Gastrocnemius medialis (tissue), 4 donors: ENCODE measurements around the gene AGAP1. TPM values are rescaled to one million over a fixed set of nuclear protein-coding genes. Genes with fewer than 3 reads are reported as not detected.

ENCODE experiments used
- ATAC-seq, 2 donors: fragments of 150-250 bp; one replicate each; pipeline ENCODE4 v1.9.1; 2016
- DNase-seq, 2 donors: peaks; one replicate each; pipeline ENCODE4 v3.0.0-alpha.2; 2019
- H3K27ac ChIP-seq, 4 donors: fragments of 200-600 bp; sonication (generic); 1 replicate in 1 of 4; 2 replicates in 3 of 4; pipeline ENCODE4 v1.5.1; 2016 to 2018; ENCODE audit warnings: mild to moderate bottlenecking in 2 of 4, moderate library complexity in 1 of 4
- H3K27me3 ChIP-seq, 3 donors: fragments of 200-600 bp; sonication (generic) in 2 of 3; 1 replicate in 1 of 3; 2 replicates in 2 of 3; pipeline versions ENCODE4 v1.5.1 to v1.6.0; 2016 to 2019; ENCODE audit warnings: mild to moderate bottlenecking in 1 of 3, moderate library complexity in 1 of 3
- H3K36me3 ChIP-seq, 2 donors: fragments of 200-600 bp; sonication (generic) in 1 of 2; one replicate each; pipeline ENCODE4 v1.5.1; 2017 to 2018
- H3K4me1 ChIP-seq, 2 donors: fragments of 200-600 bp; sonication (generic) in 1 of 2; one replicate each; pipeline ENCODE4 v1.5.1; 2016 to 2017; ENCODE audit warnings: mild to moderate bottlenecking in 2 of 2
- H3K4me3 ChIP-seq, 4 donors: fragments of 200-600 bp; sonication (generic) in 3 of 4; 1 replicate in 1 of 4; 2 replicates in 3 of 4; pipeline ENCODE4 v1.5.1; 2016 to 2019; ENCODE audit warnings: mild to moderate bottlenecking in 2 of 4
- H3K9me3 ChIP-seq, 3 donors: fragments of 200-600 bp; sonication (generic) in 2 of 3; 1 replicate in 1 of 3; 2 replicates in 2 of 3; pipeline ENCODE4 v1.5.1; 2016 to 2019
- CTCF ChIP-seq, 5 experiments: fragments of 450-650 bp in 3 of 5; fragments of 200-600 bp in 2 of 5; sonication (generic) in 2 of 5; IDR thresholded peaks in 4 of 5; conservative IDR thresholded peaks in 1 of 5; 1 replicate in 4 of 5; 2 replicates in 1 of 5; pipeline ENCODE4 v1.5.1; 2016 to 2019; ENCODE audit warnings: antibody characterized with exemption in 5 of 5, mild to moderate bottlenecking in 3 of 5, moderate library complexity in 3 of 5
- POLR2A ChIP-seq, 2 donors: fragments of 450-650 bp; IDR thresholded peaks; one replicate each; pipeline ENCODE4 v1.6.1; 2017; ENCODE audit warnings: antibody characterized with exemption in 2 of 2, mild to moderate bottlenecking in 2 of 2, moderate library complexity in 2 of 2
- in situ Hi-C, 4 donors: fragments of 200-750 bp; cut with MboI; loops; one replicate each; pipeline versions ENCODE4 v1.15.0 to v1.8.0; 2017; ENCODE audit warnings: low sequenced_read_pairs in 4 of 4
- intact Hi-C: fragments of 100-400 bp; cut with DNase I; formaldehyde crosslinking; loops from one replicate; pipeline ENCODE4 v1.15.1; 2023; ENCODE audit warnings: low total_unique reads
- total RNA-seq, 4 donors: library from RNA; depleted of rRNA; stranded (reverse); fragments of >200 nt; gene quantifications; one replicate each; pipeline versions ENCODE4 v1.1.0 to v1.2.3, GENCODE V29; 2016

AGAP1 gene
- total RNA-seq, 4 donors from 2014 or later, result 8.5 to 26.8 (median 14.4) TPM

GRCh38 chr2:235843591-235844395 lies 349.9 kb downstream of the AGAP1 start:
- intact Hi-C loops, result no loop called here
- H3K4me1 ChIP-seq, result no peaks in the 10 kb centered on the region
- DNase-seq (no peak), ATAC-seq (no peak)
- no peaks in the 10 kb centered on the region for H3K27me3 ChIP-seq
- H3K9me3 ChIP-seq, result no peaks in the 10 kb centered on the region
- no peak overlapping the region for H3K27ac ChIP-seq
- TF ChIP-seq POLR2A (IDR thresholded peaks at IDR 0.05) (no peak), CTCF (IDR thresholded peaks at IDR 0.05 in 4 of 5, conservative IDR thresholded peaks at IDR 0.05 in 1 of 5) (no peak)
- H3K4me3 ChIP-seq, result no peak overlapping the region
- in situ Hi-C loops, result no loop called here
- H3K36me3 ChIP-seq, result no peaks in the 10 kb centered on the region

- Histone ChIP-seq H3K27me3 (no peaks in the 10 kb centered on the region), H3K27ac (no peak overlapping the region), H3K4me3 (no peak overlapping the region), H3K9me3 (no peaks in the 10 kb centered on the region), H3K36me3 (no peaks in the 10 kb centered on the region), H3K4me1 (no peaks in the 10 kb centered on the region)
- intact Hi-C loops (no loop called here), in situ Hi-C loops (no loop called here)
- TF ChIP-seq CTCF (IDR thresholded peaks at IDR 0.05 in 4 of 5, conservative IDR thresholded peaks at IDR 0.05 in 1 of 5) (no peak), POLR2A (IDR thresholded peaks at IDR 0.05) (no peak)
- ATAC-seq, result no peak
- DNase-seq, result no peak
Measured at GRCh38 chr2:235844561-235844960, 350.7 kb downstream of the AGAP1 start.

- no peaks in the 10 kb centered on the region for H3K4me1 ChIP-seq
Measured at GRCh38 chr2:235845245-235845644, 351.4 kb downstream of the AGAP1 start.

GRCh38 chr2:235847576-235847975 lies 353.7 kb downstream of the AGAP1 start:
- ATAC-seq (no peak), DNase-seq (no peak)
- no peaks in the 10 kb centered on the region for H3K4me1 ChIP-seq
- no peak overlapping the region for H3K27ac ChIP-seq
- TF ChIP-seq POLR2A (IDR thresholded peaks at IDR 0.05) (no peak), CTCF (IDR thresholded peaks at IDR 0.05 in 4 of 5, conservative IDR thresholded peaks at IDR 0.05 in 1 of 5) (no peak)
- H3K36me3 ChIP-seq, result no peaks in the 10 kb centered on the region
- no peaks in the 10 kb centered on the region for H3K9me3 ChIP-seq
- no peak overlapping the region for H3K4me3 ChIP-seq
- intact Hi-C loops (no loop called here), in situ Hi-C loops (no loop called here)
- H3K27me3 ChIP-seq, result no peaks in the 10 kb centered on the region

More at GRCh38 chr2:235845245-235845644, 351.4 kb downstream of the AGAP1 start:
- H3K9me3 ChIP-seq, result no peaks in the 10 kb centered on the region
- H3K4me3 ChIP-seq, result no peak overlapping the region
- intact Hi-C loops (no loop called here), in situ Hi-C loops (no loop called here)
- H3K36me3 ChIP-seq, result no peaks in the 10 kb centered on the region
- H3K27me3 ChIP-seq, result no peaks in the 10 kb centered on the region
- TF ChIP-seq POLR2A (IDR thresholded peaks at IDR 0.05) (no peak), CTCF (IDR thresholded peaks at IDR 0.05 in 4 of 5, conservative IDR thresholded peaks at IDR 0.05 in 1 of 5) (no peak)
- ATAC-seq, result no peak
- no peak for DNase-seq
- H3K27ac ChIP-seq, result no peak overlapping the region
